Measurements from ENCODE around the gene DAAM1. TPM values are rescaled to one million over a fixed set of nuclear protein-coding genes. Genes with fewer than 3 reads are reported as not detected.

DAAM1 gene
- total RNA-seq, 1 experiment from 2014 or later: 35.3 TPM

DNA sequence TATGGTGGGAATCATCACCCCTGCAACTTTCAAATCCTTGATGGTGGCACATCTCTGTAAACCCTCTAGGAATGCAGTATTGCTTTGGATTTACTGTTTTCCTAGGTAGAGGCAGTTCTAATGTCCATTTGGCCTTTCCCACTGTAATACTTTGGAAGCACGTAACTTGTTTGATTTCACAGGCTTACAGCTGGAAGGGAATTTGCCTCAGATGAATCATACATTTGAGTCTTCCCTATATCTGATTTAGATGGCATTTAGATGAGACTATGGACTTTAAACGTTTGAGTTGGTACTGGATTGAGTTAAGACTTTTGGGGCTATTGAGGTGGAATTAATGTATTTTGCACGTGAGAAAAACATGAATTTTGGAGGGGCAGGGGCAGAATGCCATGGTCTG is 35.9 kb downstream of the DAAM1 start:
- Mint-ChIP-seq H3K27ac (ENCODE audit: unreplicated experiment) (no peak overlapping the region), H3K9me3 (ENCODE audit: unreplicated experiment) (no peaks in the 10 kb centered on the region), H3K4me3 (ENCODE audit: unreplicated experiment) (no peak overlapping the region), H3K27me3 (ENCODE audit: insufficient read depth, unreplicated experiment) (no peaks in the 10 kb centered on the region), H3K36me3 (ENCODE audit: insufficient read depth, unreplicated experiment) (no peaks in the 10 kb centered on the region), H3K4me1 (ENCODE audit: low read depth, unreplicated experiment) (peaks cover 6% of the 10 kb centered on the region)
- H3K36me3 ChIP-seq (ENCODE audit: control insufficient read depth, insufficient read depth, low read length): no peaks in the 10 kb centered on the region
- no peaks in the 10 kb centered on the region for H3K27me3 ChIP-seq (replicated peaks; ENCODE audit: control insufficient read depth, insufficient read depth, low read length)
- no TSS peak for BruUV-seq (replicated peaks)
- no peak overlapping the region for H3K4me3 ChIP-seq (ENCODE audit: low read depth, low read length)
- CTCF ChIA-PET: no interaction called here
- no peaks in the 10 kb centered on the region for H3K9me3 ChIP-seq
- DNase-seq: no peak
- TF ChIP-seq, protein P1, sequence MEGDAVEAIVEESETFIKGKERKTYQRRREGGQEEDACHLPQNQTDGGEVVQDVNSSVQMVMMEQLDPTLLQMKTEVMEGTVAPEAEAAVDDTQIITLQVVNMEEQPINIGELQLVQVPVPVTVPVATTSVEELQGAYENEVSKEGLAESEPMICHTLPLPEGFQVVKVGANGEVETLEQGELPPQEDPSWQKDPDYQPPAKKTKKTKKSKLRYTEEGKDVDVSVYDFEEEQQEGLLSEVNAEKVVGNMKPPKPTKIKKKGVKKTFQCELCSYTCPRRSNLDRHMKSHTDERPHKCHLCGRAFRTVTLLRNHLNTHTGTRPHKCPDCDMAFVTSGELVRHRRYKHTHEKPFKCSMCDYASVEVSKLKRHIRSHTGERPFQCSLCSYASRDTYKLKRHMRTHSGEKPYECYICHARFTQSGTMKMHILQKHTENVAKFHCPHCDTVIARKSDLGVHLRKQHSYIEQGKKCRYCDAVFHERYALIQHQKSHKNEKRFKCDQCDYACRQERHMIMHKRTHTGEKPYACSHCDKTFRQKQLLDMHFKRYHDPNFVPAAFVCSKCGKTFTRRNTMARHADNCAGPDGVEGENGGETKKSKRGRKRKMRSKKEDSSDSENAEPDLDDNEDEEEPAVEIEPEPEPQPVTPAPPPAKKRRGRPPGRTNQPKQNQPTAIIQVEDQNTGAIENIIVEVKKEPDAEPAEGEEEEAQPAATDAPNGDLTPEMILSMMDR (IDR thresholded peaks at IDR 0.05; ENCODE audit: insufficient read depth in 1 of 2, low read depth in 1 of 2, low read length in 1 of 2, severe bottlenecking in 1 of 2, unreplicated experiment in 1 of 2): no peak
- H3K4me1 ChIP-seq: no peaks in the 10 kb centered on the region
- intact Hi-C loops (cut with micrococcal nuclease; ENCODE audit: unreplicated experiment): no loop called here
- POLR2A ChIA-PET: no interaction called here

- H3K4me1 Mint-ChIP-seq (ENCODE audit: low read depth, unreplicated experiment): peaks cover 6% of the 10 kb centered on the region
- no peak for DNase-seq
- no peaks in the 10 kb centered on the region for H3K27me3 Mint-ChIP-seq (ENCODE audit: insufficient read depth, unreplicated experiment)
- TF ChIP-seq, protein P1 (IDR thresholded peaks at IDR 0.05; ENCODE audit: insufficient read depth in 1 of 2, low read depth in 1 of 2, low read length in 1 of 2, severe bottlenecking in 1 of 2, unreplicated experiment in 1 of 2): no peak
- H3K36me3 Mint-ChIP-seq (ENCODE audit: insufficient read depth, unreplicated experiment): no peaks in the 10 kb centered on the region
- ChIA-PET CTCF (no interaction called here), POLR2A (no interaction called here)
- no peak overlapping the region for H3K27ac Mint-ChIP-seq (ENCODE audit: unreplicated experiment)
- H3K9me3 ChIP-seq: no peaks in the 10 kb centered on the region
- H3K36me3 ChIP-seq (ENCODE audit: control insufficient read depth, insufficient read depth, low read length): no peaks in the 10 kb centered on the region
- no TSS peak for BruUV-seq (replicated peaks)
- intact Hi-C loops (cut with micrococcal nuclease; ENCODE audit: unreplicated experiment): no loop called here
- H3K4me3 ChIP-seq (ENCODE audit: low read depth, low read length): no peak overlapping the region
- H3K27me3 ChIP-seq (replicated peaks; ENCODE audit: control insufficient read depth, insufficient read depth, low read length): no peaks in the 10 kb centered on the region
- no peaks in the 10 kb centered on the region for H3K4me1 ChIP-seq
- no peak overlapping the region for H3K4me3 Mint-ChIP-seq (ENCODE audit: unreplicated experiment)
- no peaks in the 10 kb centered on the region for H3K9me3 Mint-ChIP-seq (ENCODE audit: unreplicated experiment)
These were observed 36.8 kb downstream of the DAAM1 start for GRCh38 chr14:59225281-59225680.

DNA sequence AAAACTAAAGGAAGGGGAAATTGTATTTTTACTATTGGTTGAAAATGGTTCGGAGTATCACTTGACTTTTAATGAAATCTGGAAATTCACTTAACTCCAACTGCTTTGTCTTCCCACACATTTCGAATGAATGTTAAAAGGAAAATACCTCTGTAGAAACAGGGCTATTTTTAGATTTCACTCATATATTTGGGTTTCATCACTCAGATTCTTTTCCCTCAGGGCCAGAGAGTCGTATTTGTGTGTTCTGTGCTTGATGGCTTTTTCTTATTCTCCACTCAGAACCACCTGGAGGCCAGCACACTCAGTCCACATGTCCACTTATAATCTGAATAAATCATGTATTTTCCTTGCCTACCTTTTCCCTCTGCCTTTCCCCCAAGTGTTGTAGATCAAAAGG is 40.0 kb downstream of the DAAM1 start:
- POLR2A ChIA-PET: no interaction called here
- intact Hi-C loops (cut with micrococcal nuclease; ENCODE audit: unreplicated experiment): no loop called here
- Mint-ChIP-seq H3K4me1 (ENCODE audit: low read depth, unreplicated experiment) (peaks cover 6% of the 10 kb centered on the region), H3K27ac (ENCODE audit: unreplicated experiment) (no peak overlapping the region), H3K4me3 (ENCODE audit: unreplicated experiment) (no peak overlapping the region), H3K27me3 (ENCODE audit: insufficient read depth, unreplicated experiment) (no peaks in the 10 kb centered on the region), H3K9me3 (ENCODE audit: unreplicated experiment) (no peaks in the 10 kb centered on the region), H3K36me3 (ENCODE audit: insufficient read depth, unreplicated experiment) (no peaks in the 10 kb centered on the region)
- DNase-seq: no peak
- TF ChIP-seq, protein P1 (IDR thresholded peaks at IDR 0.05; ENCODE audit: insufficient read depth in 1 of 2, low read depth in 1 of 2, low read length in 1 of 2, severe bottlenecking in 1 of 2, unreplicated experiment in 1 of 2): no peak
- no peaks in the 10 kb centered on the region for H3K36me3 ChIP-seq (ENCODE audit: control insufficient read depth, insufficient read depth, low read length)
- H3K4me3 ChIP-seq (ENCODE audit: low read depth, low read length): no peak overlapping the region
- BruUV-seq (replicated peaks): no TSS peak
- CTCF ChIA-PET: no interaction called here
- H3K27me3 ChIP-seq (replicated peaks; ENCODE audit: control insufficient read depth, insufficient read depth, low read length): no peaks in the 10 kb centered on the region
- H3K4me1 ChIP-seq: no peaks in the 10 kb centered on the region
- no peaks in the 10 kb centered on the region for H3K9me3 ChIP-seq
